Activated T-helper 17 cell treated with anti-CD3 and anti-CD28 coated beads, Interleukin-2, amount 50 U/mL, for 72 hours (primary cell): Measurements from ENCODE around the gene CKAP4. TPM values are rescaled to one million over a fixed set of nuclear protein-coding genes. Genes with fewer than 3 reads are reported as not detected.

Source experiments
- total RNA-seq, 2 donors: library from RNA; stranded (reverse); gene quantifications; one replicate each; pipeline ENCODE4 v1.2.3, GENCODE V29; 2022

The CKAP4 gene
- total RNA-seq, 2 donors from 2014 or later, result 3.6 to 3.8 TPM

Other genes with a start within 250 kb of the CKAP4 start
- gene NUAK1, start 109.1 kb downstream of the CKAP4 start, total RNA-seq, result not detected
- gene TCP11L2, start 54.7 kb upstream of the CKAP4 start, total RNA-seq, result 10 to 100 TPM in 1 of 2 donors, 1 to 10 TPM in 1; 9.6 to 22.4 TPM
- gene POLR3B, start 109.7 kb upstream of the CKAP4 start, total RNA-seq, result 1 to 10 TPM; 3.0 to 8.7 TPM